CD4-positive, alpha-beta T cell treated with Interleukin-10 for 1 hour (primary cell): ENCODE measurements around the gene SLC25A30.
"Not testable (repeated sequence)": the region's sequence is repeated elsewhere in the genome, so short reads cannot be mapped to it uniquely, and the experiment has no call there.

Experiments used
- DNase-seq: peaks from one replicate; pipeline ENCODE4 v3.0.0-alpha.2; 2020

SLC25A30 gene

GRCh38 chr13:45426056-45426841, 8.1 kb upstream of the SLC25A30 start:
- not testable (repeated sequence) for DNase-seq

- no peak for DNase-seq
Measured at GRCh38 chr13:45422731-45423292, 4.6 kb upstream of the SLC25A30 start.

- DNase-seq: no peak
Measured at GRCh38 chr13:45419945-45420344, 1.8 kb upstream of the SLC25A30 start.

GRCh38 chr13:45419389-45419788, 1.2 kb upstream of the SLC25A30 start:
- DNase-seq: not testable (repeated sequence)

DNA sequence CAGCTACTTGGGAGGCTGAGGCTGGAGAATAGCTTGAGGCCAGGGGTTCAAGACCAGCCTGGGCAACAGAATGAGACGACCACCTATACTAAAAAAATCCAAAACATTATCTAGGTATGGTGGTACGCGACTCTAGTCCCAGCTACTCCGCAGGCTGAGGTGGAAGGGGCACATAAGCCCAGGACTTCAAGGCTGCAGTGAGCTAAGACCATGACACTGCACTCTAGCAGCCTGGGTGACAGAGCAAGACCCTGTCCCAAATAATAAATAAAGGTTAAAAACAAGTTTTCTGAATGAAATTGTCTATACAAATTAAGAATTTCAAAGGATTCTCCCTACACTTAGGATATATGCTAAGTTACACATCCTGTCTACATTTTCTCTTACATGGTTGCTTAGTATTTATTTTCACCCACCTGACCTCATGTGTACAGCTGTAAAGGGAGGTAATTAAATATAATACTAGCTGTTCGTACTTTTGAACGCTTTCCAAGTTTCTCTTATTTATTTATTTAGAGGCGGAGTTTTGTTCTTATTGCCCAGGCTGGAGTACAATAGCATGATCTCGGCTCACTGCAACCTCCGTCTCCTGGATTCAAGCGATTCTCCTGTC, 1.6 kb downstream of the SLC25A30 start:
- DNase-seq: no peak

DNA sequence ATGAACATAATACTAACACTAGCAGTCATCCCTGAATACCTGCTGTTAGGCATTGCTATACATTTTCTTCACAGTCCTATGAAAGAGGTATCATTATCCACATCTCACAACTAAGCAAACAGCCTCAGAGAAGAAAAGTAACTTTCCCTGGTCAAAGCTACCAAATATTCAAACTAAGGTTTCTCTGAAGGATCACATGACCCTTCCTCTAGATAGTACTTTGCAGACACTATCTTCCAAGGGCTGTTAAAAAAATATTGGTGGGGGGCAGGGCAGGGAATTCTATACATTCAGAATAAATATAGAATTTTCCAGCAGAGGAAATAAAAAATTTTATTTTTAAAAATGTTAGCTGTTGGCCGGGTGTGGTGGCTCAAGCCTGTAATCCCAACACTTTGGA, 3.1 kb downstream of the SLC25A30 start:
- DNase-seq: no peak

DNA sequence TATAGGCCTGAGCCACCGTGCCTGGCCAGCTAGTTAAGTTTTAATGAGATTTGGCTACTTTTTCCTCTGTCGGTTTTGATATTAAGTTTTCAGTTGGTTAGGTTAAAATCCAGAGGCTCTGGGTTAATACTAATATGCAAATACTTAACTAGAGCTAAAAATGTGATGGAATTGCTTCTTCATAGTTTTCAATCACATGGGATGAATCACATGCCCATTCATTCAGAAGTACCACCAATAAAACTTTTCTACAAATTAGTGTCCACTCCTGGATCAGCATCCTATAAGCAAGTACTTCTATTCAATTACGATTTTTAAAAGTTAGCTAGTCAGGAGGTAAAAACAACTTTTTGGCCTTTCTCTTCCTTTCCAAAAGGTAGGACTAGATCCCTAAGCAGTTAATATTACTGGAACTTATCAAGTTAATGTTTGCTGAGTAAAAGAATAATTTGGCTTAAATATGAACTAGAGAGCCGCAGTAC, 4.3 kb downstream of the SLC25A30 start:
- DNase-seq: no peak

DNA sequence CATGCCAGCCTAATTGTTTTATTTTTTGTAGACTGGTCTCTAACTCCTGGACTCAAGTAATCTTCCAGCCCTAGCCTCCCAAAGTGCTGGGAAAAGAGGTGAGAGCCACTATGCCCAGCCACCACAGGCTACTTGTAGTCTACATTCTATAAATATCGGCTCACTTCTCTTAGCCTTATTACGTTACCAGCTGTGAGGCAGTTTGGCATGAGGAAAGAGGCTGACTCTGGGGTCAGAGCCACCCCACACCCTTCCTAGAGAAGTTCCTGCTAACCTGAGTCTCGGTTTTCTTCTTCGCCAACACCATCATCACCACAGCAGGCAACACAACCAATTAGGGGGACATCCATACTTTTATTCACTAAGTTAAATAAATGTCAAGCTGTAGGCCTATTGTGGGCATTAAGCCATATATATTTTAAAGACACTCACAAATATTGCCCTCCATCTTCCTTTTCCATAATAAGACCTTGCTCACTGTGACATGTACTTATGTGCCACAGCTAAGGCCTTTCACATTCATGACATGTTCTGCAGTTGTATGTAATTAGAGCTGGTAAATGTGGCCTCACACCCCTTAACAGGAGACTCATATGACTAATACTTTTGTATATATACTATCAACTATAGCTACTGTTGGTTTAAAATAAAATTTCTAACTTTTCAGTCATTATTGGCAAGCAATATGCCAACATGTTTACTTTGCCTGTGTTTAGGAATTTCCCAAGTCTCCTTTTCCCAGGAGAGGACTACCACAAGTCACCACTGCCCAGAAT, 5.7 kb downstream of the SLC25A30 start:
- DNase-seq: no peak

DNA sequence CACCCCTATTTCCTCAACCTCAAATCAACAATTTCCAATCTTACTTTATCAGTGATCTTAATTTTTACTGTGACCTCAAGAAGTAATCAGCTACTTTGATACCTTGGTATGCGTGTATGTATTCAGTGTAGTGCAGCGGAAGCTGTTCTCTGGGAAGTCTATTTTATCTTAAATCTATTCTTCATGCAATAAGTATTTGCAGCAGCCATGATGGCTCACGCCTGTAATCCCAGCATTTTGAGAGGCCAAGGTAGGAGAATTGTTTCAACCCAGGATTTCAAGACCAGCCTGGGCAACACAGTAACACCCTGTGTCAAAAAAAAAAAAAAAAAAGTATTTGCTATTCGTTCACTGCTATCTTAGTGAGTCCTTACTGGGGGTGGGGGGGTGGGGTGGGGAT, 6.5 kb downstream of the SLC25A30 start:
- no peak for DNase-seq

DNA sequence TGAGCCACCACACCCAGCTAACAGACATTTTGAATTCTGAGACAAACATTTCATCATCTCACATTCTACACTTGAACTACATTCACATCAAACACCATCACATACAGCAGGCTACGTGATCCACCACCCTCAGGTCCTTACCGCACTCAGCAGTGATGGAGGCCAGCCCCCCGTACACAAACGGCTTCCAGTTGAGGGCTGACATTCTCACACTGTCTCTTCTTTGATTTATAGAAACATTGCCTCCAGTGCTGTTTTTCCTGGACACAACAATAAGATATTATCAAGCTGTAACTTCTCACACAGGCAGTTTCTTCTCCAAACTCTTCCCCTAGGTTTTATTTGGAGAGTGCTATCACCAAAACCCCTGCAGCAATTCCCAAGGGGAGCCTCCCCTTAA, 7.0 kb downstream of the SLC25A30 start:
- DNase-seq: no peak

DNA sequence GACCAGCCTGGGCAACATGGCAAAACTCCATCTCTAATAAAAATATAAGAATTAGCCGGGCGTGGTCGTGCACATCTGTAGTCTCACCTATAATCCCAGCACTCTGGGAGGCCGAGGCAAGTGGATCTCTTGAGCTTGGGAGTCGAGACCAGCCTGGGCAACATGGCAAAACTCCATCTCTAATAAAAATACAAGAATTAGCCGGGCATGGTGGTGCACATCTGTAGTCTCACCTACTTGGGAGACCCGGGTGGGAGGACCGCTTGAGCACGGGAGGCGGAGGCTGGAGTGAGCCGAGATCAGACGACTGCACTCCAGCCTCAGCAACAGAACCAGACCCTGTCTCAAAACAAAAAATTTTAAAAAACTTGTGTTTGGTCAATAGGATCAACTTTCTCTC, 7.7 kb downstream of the SLC25A30 start:
- no peak for DNase-seq

GRCh38 chr13:45410001-45410400, 8.2 kb downstream of the SLC25A30 start:
- no peak for DNase-seq

DNA sequence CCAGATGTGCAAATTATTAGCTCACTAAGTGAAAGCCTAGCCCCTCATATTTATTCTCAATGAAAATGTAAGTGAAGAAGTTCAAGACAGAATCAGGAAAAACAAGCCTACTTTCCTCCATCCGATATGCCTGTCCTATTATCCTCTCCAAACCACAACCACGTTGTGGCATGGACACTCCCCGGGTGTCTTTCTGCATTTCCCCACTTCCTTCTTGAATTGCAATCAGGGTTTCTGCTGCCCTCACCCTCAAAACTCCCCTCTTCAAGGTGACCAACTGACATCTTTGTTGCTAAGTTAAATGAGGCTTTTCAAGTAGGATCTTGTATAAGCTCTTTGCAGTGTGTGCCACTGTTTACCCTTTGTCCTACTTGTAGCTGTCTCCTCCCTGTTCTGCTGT, 11.8 kb downstream of the SLC25A30 start:
- DNase-seq: no peak

DNA sequence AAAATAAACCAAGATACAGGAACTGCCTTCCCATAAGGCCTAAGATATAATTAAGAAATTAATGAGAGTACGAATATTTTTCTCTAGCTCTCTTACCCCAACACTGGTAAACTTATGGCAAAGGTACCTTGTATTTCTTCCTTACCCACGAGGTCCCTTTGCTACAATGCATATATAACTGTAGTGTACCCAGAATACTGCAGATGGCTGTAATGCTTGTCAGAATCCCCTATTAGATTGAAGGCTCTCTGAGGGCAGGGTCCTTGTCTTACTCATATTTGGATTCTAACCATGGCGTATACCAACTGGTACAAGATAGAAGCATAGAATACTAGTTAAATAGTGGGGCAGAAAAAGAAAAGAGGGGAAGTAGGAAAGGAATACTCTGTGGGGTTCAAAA, 15.1 kb downstream of the SLC25A30 start:
- DNase-seq: no peak

DNA sequence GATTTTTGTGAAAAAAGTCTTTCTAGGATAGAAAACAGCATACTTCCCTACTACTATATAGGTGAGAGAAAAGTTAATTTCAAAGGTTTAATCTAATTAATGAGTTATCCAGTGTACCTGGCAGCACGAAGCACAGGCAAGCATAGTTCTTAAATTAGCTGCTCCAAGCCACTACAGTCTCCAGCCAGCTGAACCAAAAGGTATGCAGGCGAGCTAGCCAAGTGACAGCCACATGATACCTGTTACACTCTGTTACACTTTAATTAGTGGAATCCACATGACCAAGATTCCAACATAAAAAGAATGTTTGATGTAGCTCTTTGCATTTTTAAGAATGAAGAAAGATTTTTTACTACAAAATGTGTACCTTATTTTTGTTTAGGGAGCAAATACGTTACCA, 15.5 kb downstream of the SLC25A30 start:
- no peak for DNase-seq

- DNase-seq: no peak
Measured at GRCh38 chr13:45401314-45401713, 16.9 kb downstream of the SLC25A30 start.

- peak; percentile 60 for DNase-seq
Measured at GRCh38 chr13:45398877-45399276, 19.3 kb downstream of the SLC25A30 start.

DNA sequence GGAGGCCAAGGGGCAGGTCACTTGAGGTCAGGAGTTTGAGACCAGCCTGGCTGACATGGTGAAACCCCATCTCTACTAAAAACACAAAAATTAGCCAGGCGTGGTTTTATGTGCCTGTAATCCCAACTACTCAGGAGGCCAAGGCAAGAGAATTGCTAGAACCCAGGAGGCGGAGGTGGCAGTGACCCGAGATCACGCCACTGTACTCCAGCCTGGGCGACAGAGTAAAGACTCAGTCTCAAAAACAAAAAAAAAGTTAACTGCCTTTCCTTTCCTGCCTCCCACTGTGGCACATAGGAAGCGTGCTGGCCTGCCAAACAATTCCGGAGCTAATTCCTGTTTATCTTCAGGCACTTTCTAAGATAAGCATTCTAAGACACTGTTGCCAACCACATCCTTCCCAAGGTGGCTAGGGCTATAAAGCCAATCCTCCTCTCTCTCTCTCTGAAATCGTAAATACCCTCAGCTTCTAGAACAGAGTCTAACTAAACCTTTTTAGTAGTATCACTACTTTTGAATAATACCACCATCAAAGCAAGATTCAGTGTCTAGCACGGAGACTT, 21.6 kb downstream of the SLC25A30 start:
- peak; percentile 14 for DNase-seq

DNA sequence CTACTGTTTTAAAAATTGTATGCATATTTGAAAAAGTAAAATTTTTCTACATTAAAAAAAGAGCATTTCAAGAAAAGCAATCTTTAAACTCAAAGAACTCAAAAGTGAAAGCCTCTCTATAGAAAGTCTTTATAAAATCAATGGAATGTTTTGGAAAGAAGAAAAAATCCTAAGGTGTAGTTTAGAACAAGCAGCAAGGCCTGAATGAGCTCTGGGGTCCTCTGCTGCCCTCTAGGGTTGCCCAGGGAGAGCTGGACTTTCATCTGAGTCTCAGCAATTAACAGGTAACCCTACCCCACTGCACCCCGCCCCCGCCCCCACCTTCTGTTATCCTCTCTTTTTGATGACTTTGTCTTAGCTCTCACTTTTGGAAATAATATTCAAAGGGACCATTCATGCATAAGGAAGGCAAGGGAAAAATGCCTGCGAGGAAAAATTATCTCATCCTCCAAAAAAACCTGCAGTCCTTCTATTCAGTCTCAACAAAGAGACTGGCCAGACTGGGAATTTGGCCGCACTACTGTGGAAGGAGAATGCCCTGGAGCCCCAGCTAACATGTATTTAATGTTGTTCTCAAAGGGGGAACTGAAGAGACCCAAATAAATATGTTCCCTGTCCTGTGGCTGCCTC, 24.1 kb downstream of the SLC25A30 start:
- peak; percentile 49 for DNase-seq

DNA sequence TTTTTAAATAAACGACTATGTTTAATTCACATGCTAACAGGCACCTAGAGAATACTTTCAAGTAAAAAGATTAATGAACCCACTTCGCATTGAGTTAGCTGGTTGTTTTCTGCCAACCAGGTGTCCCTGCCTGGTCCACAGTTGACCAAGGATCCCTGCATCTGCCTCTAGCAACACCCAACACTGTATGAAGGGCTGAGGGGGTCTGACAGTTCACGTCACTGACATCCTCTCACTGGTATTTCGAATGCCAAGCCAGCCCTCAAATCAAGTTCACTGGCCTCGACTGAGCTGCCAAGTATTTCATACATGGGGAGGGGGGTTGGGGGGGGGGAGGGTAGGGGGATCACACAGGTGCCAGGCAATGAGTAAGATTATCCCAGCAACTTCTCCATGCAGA, 25.4 kb downstream of the SLC25A30 start:
- DNase-seq: no peak

GRCh38 chr13:45391926-45392325, 26.2 kb downstream of the SLC25A30 start:
- DNase-seq: no peak

DNA sequence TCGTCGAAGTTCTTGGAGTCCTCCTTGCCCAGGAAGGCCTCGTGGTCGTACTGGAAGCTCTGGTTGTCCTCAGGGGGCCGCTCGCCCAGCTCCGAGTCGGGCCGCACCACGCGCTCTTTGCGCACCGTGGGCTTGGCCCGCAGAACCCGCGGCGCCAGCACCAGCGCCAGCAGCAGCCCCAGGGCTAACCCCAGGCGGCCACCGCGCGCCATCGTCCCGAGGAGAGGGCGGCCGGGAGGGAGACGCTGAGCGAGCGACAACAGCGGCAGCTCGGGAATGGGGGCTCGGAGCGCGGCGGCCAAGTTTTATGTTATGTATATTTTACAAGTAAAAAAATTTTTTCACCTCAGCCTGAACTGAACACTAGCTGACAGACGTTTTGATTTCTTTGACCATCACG, 27.0 kb downstream of the SLC25A30 start:
- not testable (repeated sequence) for DNase-seq

DNA sequence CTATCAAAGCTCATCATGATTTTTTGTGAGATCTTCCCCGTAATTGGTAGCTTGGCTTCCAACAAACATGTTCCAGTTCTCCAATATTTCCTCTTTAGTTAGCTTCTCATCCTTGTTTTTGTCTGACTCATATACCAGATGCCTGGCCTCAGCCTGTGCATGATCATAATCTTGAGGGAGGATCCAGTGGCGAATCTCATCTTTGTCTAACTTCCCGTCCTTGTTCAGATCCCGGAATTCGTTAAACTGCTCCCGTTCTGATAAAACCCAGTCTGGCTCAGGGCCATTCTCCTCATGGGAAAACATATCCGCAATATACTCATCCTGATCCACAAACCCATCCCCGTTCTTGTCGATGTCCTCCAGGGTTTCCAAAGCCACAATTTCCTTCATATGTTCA, 27.8 kb downstream of the SLC25A30 start:
- not testable (repeated sequence) for DNase-seq
